IMR-90 (cell line): ENCODE results near the gene TNN. TPM values are rescaled to one million over a fixed set of nuclear protein-coding genes. Genes with fewer than 3 reads are reported as not detected.

Experiments
- ATAC-seq: fragments of 200-7000 bp; cut with Tn5 transposase; 2 replicates; pipeline ENCODE4 v1.9.1; 2020; ENCODE audit warnings: low read depth, mild to moderate bottlenecking, moderate library complexity
- BruUV-seq: library from RNA; stranded (reverse); fragments of 400-500 nt; replicated peaks from 2 replicates; lab custom pipeline; 2021; lab: Mats Ljungman, UMichigan
- CTCF ChIA-PET: fragments of 300-600 bp; formaldehyde crosslinking; extraction: SDS; loops from one replicate; lab custom pipeline; 2021; ENCODE audit warnings: antibody characterized with exemption; lab: Yijun Ruan, JAX
- POLR2A ChIA-PET: fragments of 300-600 bp; sonication (Branson Sonifier 250); formaldehyde crosslinking; loops from one replicate; lab custom pipeline; 2022; ENCODE audit warnings: antibody characterized with exemption; ENCODE audit not compliant: unreplicated experiment; lab: Charles Lee
- DNase-seq: peaks from one replicate; pipeline ENCODE4 v3.0.0; 2013
- H2AFZ ChIP-seq: replicated peaks from 2 replicates; pipeline ENCODE3; 2013; ENCODE audit warnings: low read length, mild to moderate bottlenecking; ENCODE audit not compliant: poor library complexity
- H2AK5ac ChIP-seq: 2 replicates; pipeline ENCODE4 v1.6.1; 2013; ENCODE audit warnings: low read depth, low read length, inconsistent platforms
- H2AK9ac ChIP-seq: replicated peaks from 2 replicates; pipeline ENCODE3; 2013; ENCODE audit warnings: mild to moderate bottlenecking, low read depth, low read length, moderate library complexity; ENCODE audit not compliant: poor library complexity
- H2BK120ac ChIP-seq: 2 replicates; pipeline ENCODE4 v1.6.1; 2013; ENCODE audit warnings: low read depth, low read length, inconsistent platforms
- H2BK15ac ChIP-seq: 3 replicates; pipeline ENCODE4 v1.6.1; 2013; ENCODE audit warnings: low read depth, low read length, inconsistent platforms
- H2BK20ac ChIP-seq: 2 replicates; pipeline ENCODE4 v1.6.1; 2013; ENCODE audit warnings: low read depth, mild to moderate bottlenecking, inconsistent platforms, low read length, moderate library complexity
- H2BK5ac ChIP-seq: 2 replicates; pipeline ENCODE4 v1.6.1; 2013; ENCODE audit warnings: mild to moderate bottlenecking, low read depth, low read length, inconsistent platforms; ENCODE audit not compliant: poor library complexity, severe bottlenecking
- H3K14ac ChIP-seq: replicated peaks from 2 replicates; pipeline ENCODE4 v1.6.1; 2013; ENCODE audit warnings: low read depth, low read length, inconsistent platforms
- H3K18ac ChIP-seq: 2 replicates; pipeline ENCODE4 v1.6.1; 2013; ENCODE audit warnings: low read depth, low read length, control low read depth
- H3K23ac ChIP-seq: 2 replicates; pipeline ENCODE4 v1.6.1; 2013; ENCODE audit warnings: low read depth, low read length, inconsistent platforms
- H3K27ac ChIP-seq: 2 replicates; pipeline ENCODE4 v1.5.1; 2013; ENCODE audit warnings: mild to moderate bottlenecking, control low read depth, low read length; ENCODE audit not compliant: insufficient read depth
- H3K27me3 ChIP-seq: 2 replicates; pipeline ENCODE4 v1.6.1; 2013; ENCODE audit warnings: low read length; ENCODE audit not compliant: control insufficient read depth, insufficient read depth
- H3K36me3 ChIP-seq: 2 replicates; pipeline ENCODE4 v1.6.1; 2013; ENCODE audit warnings: low read length, mixed read lengths; ENCODE audit not compliant: control insufficient read depth, insufficient read depth
- H3K4ac ChIP-seq: 2 replicates; pipeline ENCODE4 v1.6.1; 2013; ENCODE audit warnings: low read depth, low read length, inconsistent platforms
- H3K4me1 ChIP-seq: 2 replicates; pipeline ENCODE4 v1.6.1; 2013; ENCODE audit warnings: low read length, mixed read lengths; ENCODE audit not compliant: control insufficient read depth, insufficient read depth
- H3K4me2 ChIP-seq: 2 replicates; pipeline ENCODE4 v1.6.1; 2013; ENCODE audit warnings: low read depth, mild to moderate bottlenecking, control low read depth, low read length, moderate library complexity
- H3K4me3 ChIP-seq: 2 replicates; pipeline ENCODE4 v1.5.1; 2013; ENCODE audit warnings: low read depth, mild to moderate bottlenecking, control low read depth, low read length, moderate library complexity; ENCODE audit not compliant: insufficient read depth
- H3K56ac ChIP-seq: 2 replicates; pipeline ENCODE4 v1.6.1; 2013; ENCODE audit warnings: low read length, inconsistent platforms; ENCODE audit not compliant: insufficient read depth; ENCODE audit errors: extremely low read depth
- H3K79me1 ChIP-seq, 2 experiments: 2 replicates each; pipeline ENCODE4 v1.6.1; 2013; ENCODE audit warnings: low read length in 2 of 2, inconsistent platforms in 1 of 2, low read depth in 1 of 2
- H3K9ac ChIP-seq: 2 replicates; pipeline ENCODE4 v1.6.1; 2013; ENCODE audit warnings: low read depth, low read length, control low read depth
- H3K9me1 ChIP-seq: 2 replicates; pipeline ENCODE4 v1.6.1; 2013; ENCODE audit warnings: low read length, inconsistent platforms; ENCODE audit not compliant: insufficient read depth
- H3K9me3 ChIP-seq: 2 replicates; pipeline ENCODE4 v1.6.1; 2013; ENCODE audit warnings: low read length; ENCODE audit not compliant: control insufficient read depth, insufficient read depth
- H4K20me1 ChIP-seq: 2 replicates; pipeline ENCODE4 v1.6.1; 2013; ENCODE audit warnings: low read length, inconsistent platforms; ENCODE audit not compliant: insufficient read depth
- H4K5ac ChIP-seq: 2 replicates; pipeline ENCODE4 v1.6.1; 2013; ENCODE audit warnings: mild to moderate bottlenecking, low read depth, low read length, control low read depth
- H4K8ac ChIP-seq, 2 experiments: 2 replicates each; pipeline ENCODE4 v1.6.1; 2013; ENCODE audit warnings: low read depth in 2 of 2, low read length in 2 of 2, control low read depth in 1 of 2, inconsistent platforms in 1 of 2
- H4K91ac ChIP-seq: 2 replicates; pipeline ENCODE4 v1.6.1; 2013; ENCODE audit warnings: low read depth, low read length, inconsistent platforms; ENCODE audit not compliant: insufficient read depth
- BHLHE40 ChIP-seq: fragments of 150-350 bp; IDR thresholded peaks from 2 replicates; pipeline ENCODE4 v1.6.1; 2016; ENCODE audit warnings: mild to moderate bottlenecking, low read depth, low read length
- CEBPB ChIP-seq: IDR thresholded peaks from 2 replicates; pipeline ENCODE4 v1.6.1; 2012; ENCODE audit warnings: low read depth, low read length, improper control_type of control experiment
- CHD1 ChIP-seq: IDR thresholded peaks from 2 replicates; pipeline ENCODE4 v1.6.1; 2012; ENCODE audit warnings: low read depth, low read length, improper control_type of control experiment
- FOS ChIP-seq: fragments of 150-350 bp; IDR thresholded peaks from 2 replicates; pipeline ENCODE4 v1.6.1; 2016; ENCODE audit warnings: low read depth, low read length
- MAFK ChIP-seq: IDR thresholded peaks from 2 replicates; pipeline ENCODE4 v1.6.1; 2012; ENCODE audit warnings: low read depth, low read length, improper control_type of control experiment
- WGBS, 2 experiments: methylation state at CpG; one replicate each; pipeline versions ENCODE4 v1.1.5 to v1.1.7; 2013; ENCODE audit warnings: missing lambda C conversion rate in 2 of 2; ENCODE audit not compliant: insufficient read length in 1 of 2; ENCODE audit errors: extremely low coverage in 2 of 2; 5-methylcytosine and 5-hydroxymethylcytosine counted together
- dilution Hi-C: fragments of 300-500 bp; cut with HindIII; formaldehyde crosslinking; loops from one replicate; pipeline ENCODE4 v1.14.3; 2018; ENCODE audit warnings: low sequenced_read_pairs; ENCODE audit not compliant: unreplicated experiment
- in situ Hi-C: fragments of 300-500 bp; cut with MboI; formaldehyde crosslinking; loops from 3 replicates; pipeline ENCODE4 v1.14.3; 2019; ENCODE audit warnings: low sequenced_read_pairs, inconsistent platforms, mixed read lengths
- intact Hi-C: fragments of 100-400 bp; cut with micrococcal nuclease; formaldehyde crosslinking; loops from 2 replicates; pipeline ENCODE4 v1.10.0; 2022
- polyA plus RNA-seq, 3 experiments: library from polyadenylated mRNA; depleted of rRNA; stranded (reverse); fragments of >200 nt; gene quantifications; 2 replicates each; pipeline ENCODE4 v1.2.3, GENCODE V29; 2012; ENCODE audit warnings: low replicate concordance in 1 of 3
- total RNA-seq: library from RNA; depleted of rRNA; stranded (reverse); fragments of >200 nt; gene quantifications from 2 replicates; pipeline ENCODE4 v1.2.3, GENCODE V29; 2012

TNN gene
- total and polyA plus RNA-seq, 2 of the 4 experiments (the other 2 are of a cell fraction) = not detected

DNA sequence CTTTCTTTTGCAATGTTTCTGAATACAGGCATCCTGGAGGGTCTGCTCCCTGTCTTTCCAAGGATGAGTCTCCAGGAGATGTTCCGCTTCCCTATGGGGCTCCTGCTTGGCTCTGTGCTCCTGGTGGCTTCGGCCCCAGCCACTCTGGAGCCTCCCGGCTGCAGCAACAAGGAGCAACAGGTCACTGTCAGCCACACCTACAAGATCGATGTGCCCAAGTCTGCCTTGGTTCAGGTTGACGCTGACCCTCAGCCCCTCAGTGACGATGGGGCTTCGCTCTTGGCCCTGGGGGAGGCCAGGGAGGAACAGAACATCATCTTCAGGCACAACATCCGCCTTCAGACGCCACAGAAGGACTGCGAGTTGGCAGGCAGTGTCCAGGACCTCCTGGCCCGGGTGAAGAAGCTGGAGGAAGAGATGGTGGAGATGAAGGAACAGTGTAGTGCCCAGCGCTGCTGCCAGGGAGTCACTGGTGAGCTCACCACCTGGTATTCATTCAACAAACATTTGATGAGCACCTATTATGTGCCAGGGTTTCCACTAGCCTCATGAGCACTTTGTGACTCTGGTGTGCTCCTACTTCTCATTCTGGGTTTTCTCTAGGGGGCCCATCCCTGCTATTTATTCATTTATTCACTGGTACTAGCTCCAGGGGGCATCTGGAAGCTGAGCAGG is 9.9 kb downstream of the TNN start:
- Histone ChIP-seq H2BK15ac (no peak overlapping the region), H2AK5ac (no peak overlapping the region), H3K4me1 (no peaks in the 10 kb centered on the region), H3K9me3 (no peaks in the 10 kb centered on the region), H3K14ac (no peak overlapping the region), H3K4me3 (no peak overlapping the region), H2AK9ac (no peak overlapping the region), H3K27ac (no peak overlapping the region), H4K20me1 (no peaks in the 10 kb centered on the region), H2BK5ac (no peak overlapping the region), H2AFZ (no peak overlapping the region), H3K4me2 (no peak overlapping the region), H3K18ac (no peak overlapping the region), H4K91ac (no peak overlapping the region), H3K36me3 (no peaks in the 10 kb centered on the region), H3K9ac (no peak overlapping the region), H3K56ac (no peak overlapping the region), H3K27me3 (no peaks in the 10 kb centered on the region; the same call in 1 of the 2 replicates), H2BK20ac (no peak overlapping the region), H4K8ac (no peak overlapping the region), H3K9me1 (no peaks in the 10 kb centered on the region), H4K5ac (no peak overlapping the region), H3K23ac (no peak overlapping the region), H3K4ac (no peak overlapping the region), H3K79me1 (no peaks in the 10 kb centered on the region), H2BK120ac (no peak overlapping the region)
- intact Hi-C loops (no loop called here), dilution Hi-C loops (no loop called here), in situ Hi-C loops (no loop called here)
- DNase-seq (no peak), ATAC-seq (no peak)
- WGBS, 2 experiments = 58% methylated on average over 4 of the region's 12 CpGs; no CpG with 5 or more reads in 1 of the 2 experiments
- no TSS peak for BruUV-seq
- CTCF ChIA-PET = no interaction called here
- no peak for TF ChIP-seq CEBPB
- TF ChIP-seq CHD1 = no peak
- no peak for TF ChIP-seq FOS
- no peak for TF ChIP-seq MAFK
- TF ChIP-seq BHLHE40 = no peak
- POLR2A ChIA-PET = no interaction called here
